ENCODE measurements around the gene OR52I1. TPM values are rescaled to one million over a fixed set of nuclear protein-coding genes. Genes with fewer than 3 reads are reported as not detected.

OR52I1 gene
- total RNA-seq, 1 experiment from 2014 or later, result not detected

- TF ChIP-seq ZBTB33 (IDR thresholded peaks at IDR 0.05; ENCODE audit: extremely low read depth, insufficient replicate concordance, low read length), result no peak
Measured at GRCh38 chr11:4610258-4610935, 16.6 kb downstream of the OR52I1 start (continued).

GRCh38 chr11:4611986-4612385, 18.1 kb downstream of the OR52I1 start:
- Histone ChIP-seq H3K4me3 (replicated peaks in 1 of 2; ENCODE audit: low read depth in 1 of 2, low read length in 2 of 2) (no peak overlapping the region), H3K9me3 (ENCODE audit: control insufficient read depth in 1 of 2, insufficient read depth in 1 of 2, low read depth in 1 of 2, low read length in 2 of 2) (no peaks in the 10 kb centered on the region), H3K4me1 (ENCODE audit: control insufficient read depth in 1 of 2, insufficient read depth in 2 of 2, low read length in 2 of 2) (peaks cover 0 to 13% of the 10 kb centered on the region in 2 experiments; a peak in 2 of 4 replicates), H3K36me3 (ENCODE audit: control insufficient read depth in 1 of 2, insufficient read depth in 2 of 2, low read length in 2 of 2) (no peaks in the 10 kb centered on the region), H3K9ac (ENCODE audit: low read length) (no peak overlapping the region), H3K4me2 (ENCODE audit: low read length) (no peak overlapping the region), H3K27ac (ENCODE audit: low read depth, low read length) (no peak overlapping the region), H3K9me2 (ENCODE audit: insufficient read depth) (no peaks in the 10 kb centered on the region), H3K27me3 (ENCODE audit: insufficient read depth, low read length) (peaks cover 5% of the 10 kb centered on the region; the same call in 1 of the 2 replicates), H3K79me2 (ENCODE audit: insufficient read depth, low read length) (peaks cover 3% of the 10 kb centered on the region; the same call in 1 of the 2 replicates), H4K20me1 (ENCODE audit: insufficient read depth) (no peaks in the 10 kb centered on the region), H2AFZ (ENCODE audit: low read depth, low read length, poor library complexity, severe bottlenecking) (no peak overlapping the region)
- RAD21 ChIA-PET (ENCODE audit: low non-redundant PET in 1 of 2, low total read pairs in 2 of 2, uncharacterized antibody in 2 of 2, unreplicated experiment in 2 of 2), result no interaction called here
- no TSS peak for BruUV-seq (replicated peaks)
- intact Hi-C loops (cut with micrococcal nuclease), result loop anchor here (10.0 kb wide), 1 partner anchor 773 kb away; the partner anchor contains the start of gene OR51M1
- CTCF ChIA-PET, result no interaction called here
- ATAC-seq, result no peak
- POLR2A ChIA-PET, result no interaction called here
- no peak for DNase-seq (ENCODE audit: low read depth, low spot score)
- TF ChIP-seq FOSL1 (IDR thresholded peaks at IDR 0.05; ENCODE audit: low read depth) (no peak), SIN3A (IDR thresholded peaks at IDR 0.05; ENCODE audit: low read depth) (no peak), SP1 (IDR thresholded peaks at IDR 0.05; ENCODE audit: low read depth) (no peak), SRF (IDR thresholded peaks at IDR 0.05; ENCODE audit: low read depth) (no peak), RAD21 (IDR thresholded peaks at IDR 0.05; ENCODE audit: low read depth) (no peak), ZFX (IDR thresholded peaks at IDR 0.05) (no peak), REST (IDR thresholded peaks at IDR 0.05; ENCODE audit: low read depth) (no peak), EZH2 (IDR thresholded peaks at IDR 0.05) (no peak), CBX3 (IDR thresholded peaks at IDR 0.05; ENCODE audit: low read depth) (no peak), ATF3 (IDR thresholded peaks at IDR 0.05) (no peak), TCF7L2 (IDR thresholded peaks at IDR 0.05; ENCODE audit: borderline replicate concordance, extremely low read depth, insufficient read depth, insufficient read length) (no peak), CEBPB (IDR thresholded peaks at IDR 0.05; ENCODE audit: low read depth) (no peak), ZNF274 (IDR thresholded peaks at IDR 0.05; ENCODE audit: low read depth, low read length) (no peak), CTCF (IDR thresholded peaks at IDR 0.05 in 2 of 3, conservative IDR thresholded peaks at IDR 0.05 in 1 of 3; ENCODE audit: borderline replicate concordance in 1 of 3, insufficient read depth in 1 of 3, low read depth in 2 of 3, low read length in 2 of 3) (no peak), JUND (IDR thresholded peaks at IDR 0.05) (no peak)

Measured in HCT116 (cell line).